Activated CD4-positive, CD25-positive, alpha-beta regulatory T cell treated with anti-CD3 and anti-CD28 coated beads, Interleukin-2, amount 50 U/mL, for 24 hours (primary cell): ENCODE results near the gene TALDO1.
A peak's percentile ranks its signal among the peaks of the same experiment; 100 is the strongest.

Experiments used
- ATAC-seq, 2 donors: fragments of 150-1000 bp; cut with Tn5 transposase; one replicate each; pipeline ENCODE4 v1.10.0; 2021; ENCODE audit warnings: mild to moderate bottlenecking in 1 of 2, moderate library complexity in 1 of 2

Gene TALDO1

GRCh38 chr11:747158-748006 lies at the start of gene TALDO1:
Gene TALDO1, plus strand, starts transcription at chr11:747464. Its CDS starts 18 bp downstream, at chr11:747482.
- peak; percentile 92 for ATAC-seq

GRCh38 chr11:697811-698311 lies 49.4 kb upstream of the TALDO1 start:
- no peak for ATAC-seq

GRCh38 chr11:698493-699115 lies 48.7 kb upstream of the TALDO1 start:
- ATAC-seq: no peak

DNA sequence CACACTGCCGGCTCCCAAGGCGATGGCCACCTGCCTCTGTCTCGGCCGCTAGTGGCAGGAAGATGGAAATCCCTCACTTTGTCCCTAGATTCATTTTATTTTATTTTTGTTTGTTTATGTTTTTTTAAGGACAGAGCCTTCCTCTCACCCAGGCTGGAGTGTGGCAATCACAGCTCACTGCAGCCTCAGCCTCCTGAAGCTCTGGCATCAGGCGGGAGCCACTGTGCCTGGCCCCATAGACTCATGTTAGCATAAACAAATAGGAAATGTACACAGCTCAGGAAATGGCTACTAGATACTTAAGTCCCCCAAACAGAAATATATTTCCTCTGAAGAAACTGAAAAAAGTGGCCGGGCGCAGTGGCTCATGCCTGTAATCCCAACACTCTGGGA lies 48.2 kb upstream of the TALDO1 start:
- no peak for ATAC-seq

DNA sequence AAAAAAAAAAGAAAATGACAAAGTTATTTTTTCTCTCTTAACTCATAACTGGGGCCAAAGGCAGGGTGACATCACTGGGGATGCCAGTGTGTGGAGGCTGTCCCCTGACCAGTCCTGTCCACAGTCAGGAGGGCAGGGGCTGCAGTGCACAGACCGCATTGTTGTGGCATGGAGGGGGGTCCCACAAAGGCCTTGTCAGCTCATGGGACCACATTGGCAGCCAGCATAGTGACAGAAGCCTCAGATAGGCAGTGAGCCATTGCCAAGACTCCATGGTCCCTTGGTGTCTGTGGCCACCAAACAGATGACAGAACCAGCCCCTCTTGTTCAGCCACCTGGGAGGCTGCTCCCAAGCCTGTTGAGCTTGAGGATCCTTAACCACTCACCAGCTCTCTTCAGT lies 47.5 kb upstream of the TALDO1 start:
- ATAC-seq: no peak

- no peak for ATAC-seq
These were observed 45.4 kb upstream of the TALDO1 start for GRCh38 chr11:701741-702461.

DNA sequence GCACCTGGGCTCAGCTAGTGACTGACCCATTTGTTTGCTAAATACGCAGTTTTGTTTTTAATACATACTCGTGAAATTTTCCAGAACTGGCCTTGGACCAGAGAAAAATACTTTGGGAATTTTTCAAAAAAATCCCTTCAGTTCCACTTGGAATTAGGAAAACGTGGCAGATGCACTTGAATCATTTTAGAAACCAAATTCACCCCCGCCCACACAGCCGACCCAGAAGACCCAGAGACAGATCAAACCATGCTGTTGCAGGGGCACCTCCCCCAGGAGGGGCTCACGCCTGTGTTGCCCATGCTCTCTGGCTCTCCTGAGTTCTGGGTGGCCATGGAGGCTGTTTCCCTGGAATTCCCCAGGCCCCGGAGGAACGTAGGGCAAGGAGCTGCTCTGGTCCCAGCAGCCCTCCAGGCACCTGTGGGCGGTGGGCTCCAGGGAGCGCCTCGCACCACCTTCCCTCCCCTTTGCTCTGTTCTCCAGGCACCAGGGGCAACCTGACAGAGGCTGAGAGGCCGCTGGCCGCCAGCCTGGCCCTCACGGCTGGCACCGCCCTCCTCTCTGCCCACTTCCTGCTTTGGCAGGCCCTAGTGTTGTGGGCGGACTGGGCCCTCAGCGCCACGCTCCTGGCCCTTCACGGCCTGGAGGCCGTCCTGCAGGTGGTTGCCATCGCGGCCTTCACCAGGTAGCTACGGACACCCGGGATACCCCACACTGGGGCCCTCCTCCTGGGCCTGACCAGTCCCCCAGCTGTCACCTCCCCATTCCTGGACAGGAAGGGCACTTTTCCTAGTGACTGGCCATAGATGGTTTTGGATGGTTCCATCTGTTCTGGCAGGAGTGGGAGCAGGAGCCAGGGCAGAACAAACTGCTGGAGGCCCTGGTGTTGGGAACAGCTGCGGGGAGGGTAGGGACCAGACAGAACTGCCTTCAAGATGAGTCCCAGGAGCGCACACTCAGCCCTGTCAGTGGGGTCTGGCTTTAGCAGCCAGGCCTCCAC lies 44.5 kb upstream of the TALDO1 start:
- peak; percentile 25 to 38 for ATAC-seq

DNA sequence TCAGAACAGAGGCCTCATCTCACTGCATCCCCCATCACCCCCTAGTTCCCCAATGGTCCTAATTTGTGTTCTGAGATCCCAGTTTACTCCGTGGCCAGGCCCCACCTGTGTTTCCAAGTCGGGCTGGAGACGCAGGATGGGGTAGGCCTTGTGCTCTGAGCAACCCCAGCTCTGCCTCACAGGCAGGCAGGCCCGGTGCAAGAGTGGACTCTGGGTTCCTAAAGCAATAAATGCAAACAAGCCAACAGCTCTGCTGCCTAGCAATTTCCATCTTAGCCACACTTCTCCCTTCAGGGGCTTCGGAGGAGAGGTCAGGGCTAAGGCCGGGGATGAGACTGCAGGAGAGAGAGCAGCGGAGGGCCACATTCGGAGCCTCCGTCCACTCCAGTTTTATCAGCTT lies 43.8 kb upstream of the TALDO1 start:
- no peak for ATAC-seq

- ATAC-seq: no peak
These were observed 43.0 kb upstream of the TALDO1 start for GRCh38 chr11:704228-704674.

DNA sequence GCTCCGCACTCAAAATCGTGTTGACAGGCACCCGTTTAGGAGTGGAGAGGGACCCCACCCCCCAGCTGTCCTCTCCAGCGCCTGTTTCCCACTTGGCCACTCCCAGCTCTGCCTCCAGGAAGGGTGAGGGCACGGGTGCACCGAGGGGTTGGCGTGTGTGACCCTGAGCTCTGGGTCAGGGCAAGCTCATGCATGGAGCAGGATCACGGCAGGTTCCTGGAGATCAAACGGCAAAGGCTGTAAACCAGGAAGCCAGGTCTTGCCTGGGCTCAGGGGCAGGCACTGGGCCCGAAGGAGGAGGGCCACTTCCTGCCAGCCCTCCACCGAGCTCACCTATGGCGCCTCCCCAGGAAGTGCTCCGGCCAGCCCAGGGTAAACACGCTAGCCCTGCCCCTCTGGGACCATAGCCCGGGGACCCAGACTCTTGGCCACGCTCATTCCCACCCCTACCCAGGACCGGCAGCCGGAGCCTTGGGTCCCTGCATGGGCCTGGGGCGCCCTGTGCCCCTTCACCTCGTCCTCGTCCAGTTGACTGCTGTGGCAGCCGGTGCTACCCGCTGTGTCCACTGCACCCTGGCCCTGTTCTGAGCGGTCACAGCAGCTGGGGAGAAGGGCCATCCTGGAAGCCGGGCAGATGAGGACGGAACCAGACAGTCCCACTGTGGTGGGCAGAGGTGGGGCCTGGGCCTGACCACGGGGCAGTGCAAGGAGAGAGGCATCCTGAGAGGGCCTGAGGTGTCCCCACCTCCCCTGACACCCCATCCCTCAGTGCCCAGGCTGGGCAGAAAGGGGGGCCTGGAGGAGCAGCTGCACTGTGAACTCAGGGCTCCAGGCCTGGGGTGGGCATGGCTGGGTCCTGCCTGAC lies 42.3 kb upstream of the TALDO1 start:
- no peak for ATAC-seq

- ATAC-seq: peak; percentile 28 to 32
These were observed 41.4 kb upstream of the TALDO1 start, which contains the start of gene EPS8L2 for GRCh38 chr11:705646-706438. Gene EPS8L2, plus strand, starts transcription at chr11:706231. Its CDS starts 3,177 bp downstream, at chr11:709408.

DNA sequence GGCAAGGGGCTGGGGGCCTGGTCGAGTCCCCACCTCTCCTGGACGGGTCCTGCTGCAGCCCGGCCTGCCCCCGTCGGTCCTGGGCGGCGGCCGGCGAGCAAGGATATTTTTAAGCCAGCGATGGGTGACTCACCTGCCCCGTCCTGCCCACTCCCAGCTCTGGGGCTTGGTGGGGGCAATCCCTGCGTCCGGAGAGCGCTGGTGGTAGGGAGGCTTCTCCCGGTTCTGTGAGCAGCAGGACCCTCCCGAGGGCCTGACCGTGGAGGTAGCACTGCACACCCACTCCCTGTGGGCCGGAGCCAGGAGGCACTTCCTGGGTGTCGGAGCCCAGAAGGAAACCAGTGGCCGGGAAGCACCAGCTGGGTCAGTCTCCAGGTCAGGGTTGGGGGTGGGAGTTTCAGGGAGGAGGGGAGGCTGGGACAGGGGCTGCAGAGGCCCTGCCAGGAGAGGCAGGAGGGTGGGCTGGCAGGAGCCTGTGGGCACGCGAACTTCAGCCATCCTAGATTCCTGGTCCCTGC lies 40.8 kb upstream of the TALDO1 start:
- ATAC-seq: peak in 1 of 2 donors; percentile 15

DNA sequence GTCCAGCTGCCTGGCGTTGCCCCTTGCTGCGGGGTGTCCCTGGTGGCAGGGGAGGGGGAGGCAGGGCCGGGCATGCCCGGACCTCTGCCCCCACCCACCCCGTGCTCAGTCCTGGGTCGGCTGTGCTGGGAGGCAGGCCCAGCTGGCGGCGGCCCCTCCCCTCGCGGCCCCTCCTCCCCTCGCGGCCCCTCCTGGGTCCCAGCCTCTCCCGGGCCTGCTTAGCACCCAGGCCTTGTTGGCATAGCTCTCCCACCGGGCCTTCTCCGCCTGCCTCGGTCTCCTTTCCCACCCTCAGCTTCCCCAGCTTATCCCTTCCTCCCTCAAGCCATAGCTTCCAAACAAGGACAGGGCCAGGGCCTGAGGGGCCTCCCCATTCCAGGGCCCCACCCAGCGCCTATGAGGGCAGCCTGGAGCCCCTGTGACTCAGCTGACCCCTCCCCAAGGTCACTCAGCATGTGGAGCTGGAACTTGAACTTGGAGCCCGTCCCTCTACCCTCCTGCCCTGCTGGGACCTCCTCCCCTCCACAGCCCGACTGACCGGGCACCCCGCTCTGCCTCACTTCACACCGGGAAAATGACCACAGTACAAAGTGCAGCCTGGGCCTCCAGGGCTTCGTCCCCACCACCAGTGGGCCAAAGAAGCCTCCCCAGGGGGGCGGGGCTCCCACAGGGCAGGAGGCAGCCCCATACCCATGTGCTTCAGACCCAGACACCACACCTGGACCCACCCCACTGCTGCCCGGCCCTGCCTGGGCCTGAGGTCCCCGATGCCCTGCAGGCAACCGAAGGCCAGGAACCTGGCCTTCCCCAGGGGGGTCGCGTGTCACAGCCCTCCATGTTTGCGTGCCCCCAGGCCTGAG lies 40.1 kb upstream of the TALDO1 start:
- ATAC-seq: no peak

DNA sequence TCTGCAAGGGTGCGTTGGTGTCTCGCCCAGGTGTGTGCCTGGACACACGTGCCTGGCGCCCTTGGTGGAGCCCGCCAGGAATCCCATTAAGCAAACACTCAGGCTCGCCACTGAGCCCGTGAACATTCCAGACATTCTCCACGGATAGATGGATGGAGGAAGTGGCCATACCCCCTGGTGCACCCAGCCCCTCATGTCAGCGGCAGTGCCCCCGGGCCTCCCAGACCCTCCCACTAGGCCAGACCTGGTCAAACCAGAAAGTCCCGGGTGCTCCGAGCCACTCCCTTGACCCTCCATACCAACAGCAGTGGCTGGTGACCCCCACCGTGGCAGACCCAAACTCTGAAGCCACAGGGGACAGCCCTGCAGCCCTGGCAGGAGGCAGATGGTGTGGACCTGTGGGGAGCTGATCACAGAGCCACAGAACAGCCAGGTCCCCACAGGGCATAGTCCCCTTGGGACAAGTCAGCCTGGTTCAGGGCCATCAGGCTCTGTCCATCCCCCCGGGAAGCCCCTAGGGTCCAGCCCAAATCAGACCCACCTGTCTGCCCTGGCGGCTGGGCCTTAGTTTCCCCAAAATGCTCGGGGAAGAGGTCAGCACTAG lies 39.3 kb upstream of the TALDO1 start:
- ATAC-seq: no peak

DNA sequence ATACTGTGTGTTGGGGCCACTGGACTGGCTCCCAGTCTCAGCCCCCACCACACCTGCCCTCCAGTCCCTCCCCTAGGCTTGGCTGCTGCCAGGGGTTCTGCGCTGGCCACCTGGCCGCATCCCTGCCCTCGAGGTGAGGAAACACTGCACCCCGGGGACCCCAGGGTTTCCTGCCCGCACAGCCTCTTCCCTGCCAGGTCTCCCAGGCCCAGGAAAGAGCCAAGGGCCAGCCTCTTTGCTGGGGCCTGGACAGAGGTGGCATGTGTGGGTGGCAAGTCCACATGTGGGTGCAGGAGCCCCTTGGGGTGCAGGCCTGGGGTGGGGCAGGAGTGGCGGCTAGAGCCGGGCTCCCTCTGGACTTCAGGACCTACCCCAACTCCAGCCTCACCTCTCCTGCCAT lies 38.8 kb upstream of the TALDO1 start:
- no peak for ATAC-seq

DNA sequence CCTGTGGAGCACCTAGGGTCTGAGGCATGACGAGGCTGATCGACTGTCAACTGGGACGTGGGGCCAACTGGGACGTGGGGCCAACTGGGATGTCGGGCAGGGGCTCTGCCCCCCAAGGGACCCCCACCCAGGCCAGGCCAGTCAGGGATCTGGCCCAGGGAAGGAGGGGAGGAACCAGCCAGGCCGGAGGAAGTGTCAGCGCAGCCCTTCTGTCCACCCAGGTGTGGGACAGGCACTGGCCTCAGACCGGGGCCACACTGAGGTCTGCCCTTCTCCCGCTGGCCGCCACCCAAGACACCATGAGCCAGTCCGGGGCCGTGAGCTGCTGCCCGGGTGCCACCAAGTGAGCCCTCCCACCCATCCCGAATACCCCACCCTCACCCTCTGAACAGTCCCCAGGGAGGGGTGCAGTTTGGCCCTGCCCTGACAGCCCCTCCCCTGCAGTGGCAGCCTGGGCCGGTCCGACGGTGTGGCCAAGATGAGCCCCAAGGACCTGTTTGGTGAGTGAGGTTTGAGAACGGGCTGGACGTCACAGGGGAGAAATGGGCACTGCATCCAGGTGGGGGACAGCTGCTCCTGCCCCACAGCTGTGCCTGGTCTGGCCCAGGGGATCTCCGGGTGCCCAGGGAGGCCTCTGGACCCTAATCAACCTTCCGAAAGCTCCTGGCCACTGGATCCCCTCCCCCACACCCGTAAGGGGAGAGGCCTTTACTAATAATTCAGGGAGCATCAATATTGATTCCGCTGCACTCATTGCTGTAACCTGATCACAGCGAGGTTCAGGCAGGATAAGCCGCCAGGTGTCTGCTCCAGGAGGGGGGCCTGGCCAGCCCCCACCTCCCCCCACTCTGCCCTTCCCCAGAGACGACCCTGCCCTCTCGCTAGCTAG lies 37.9 kb upstream of the TALDO1 start:
- ATAC-seq: no peak

GRCh38 chr11:714436-714835 lies 32.8 kb upstream of the TALDO1 start:
- no peak for ATAC-seq
